Neural progenitor cell (in vitro differentiated cells): ENCODE results near the gene LRRIQ4. TPM values are rescaled to one million over a fixed set of nuclear protein-coding genes. Genes with fewer than 3 reads are reported as not detected.

Experiments used
- DNase-seq: peaks from one replicate; pipeline ENCODE4 v3.0.0-alpha.2; 2016; ENCODE audit warnings: low spot score
- H2AFZ ChIP-seq: fragments of 200-600 bp; sonication (generic); replicated peaks from 2 replicates; pipeline ENCODE4 v1.6.1; 2016; ENCODE audit warnings: antibody characterized with exemption
- H3F3A ChIP-seq: fragments of 200-600 bp; sonication (generic); 2 replicates; pipeline ENCODE4 v1.6.1; 2016; ENCODE audit warnings: antibody characterized with exemption, low read depth
- H3K27ac ChIP-seq: fragments of 200-600 bp; sonication (generic); 2 replicates; pipeline ENCODE4 v1.5.1; 2016; ENCODE audit warnings: mild to moderate bottlenecking
- H3K27me3 ChIP-seq: fragments of 200-600 bp; sonication (generic); 2 replicates; pipeline ENCODE4 v1.6.1; 2016; ENCODE audit warnings: mild to moderate bottlenecking, moderate library complexity
- H3K36me3 ChIP-seq: fragments of 200-600 bp; sonication (generic); 2 replicates; pipeline ENCODE4 v1.5.1; 2016
- H3K4me1 ChIP-seq: fragments of 200-600 bp; sonication (generic); 2 replicates; pipeline ENCODE4 v1.6.1; 2016; ENCODE audit warnings: mixed run types
- H3K4me2 ChIP-seq: fragments of 200-600 bp; sonication (generic); 2 replicates; pipeline ENCODE4 v1.6.1; 2016
- H3K4me3 ChIP-seq: fragments of 200-600 bp; sonication (generic); 2 replicates; pipeline ENCODE4 v1.5.1; 2016
- H3K79me2 ChIP-seq: fragments of 200-600 bp; sonication (generic); 2 replicates; pipeline ENCODE4 v1.6.1; 2016; ENCODE audit warnings: low read depth
- H3K9ac ChIP-seq: fragments of 200-600 bp; sonication (generic); 2 replicates; pipeline ENCODE4 v1.6.1; 2016
- H3K9me3 ChIP-seq: fragments of 200-600 bp; sonication (generic); 2 replicates; pipeline ENCODE4 v1.5.1; 2016; ENCODE audit warnings: low read depth
- H4K20me1 ChIP-seq: fragments of 200-600 bp; sonication (generic); 2 replicates; pipeline ENCODE4 v1.6.1; 2016; ENCODE audit warnings: low read depth
- H3K27ac Mint-ChIP-seq: 3 replicates; pipeline ENCODE4 v1.8.0; 2021; ENCODE audit warnings: mixed read lengths
- H3K27me3 Mint-ChIP-seq: 2 replicates; pipeline ENCODE4 v1.8.0; 2022; ENCODE audit warnings: low read depth, mild to moderate bottlenecking, inconsistent platforms, moderate library complexity, mixed read lengths; ENCODE audit not compliant: insufficient read depth
- H3K36me3 Mint-ChIP-seq: 3 replicates; pipeline ENCODE4 v1.8.0; 2021; ENCODE audit warnings: mixed read lengths
- H3K4me1 Mint-ChIP-seq: 3 replicates; pipeline ENCODE4 v1.8.0; 2021; ENCODE audit warnings: mixed read lengths
- H3K4me3 Mint-ChIP-seq: 3 replicates; pipeline ENCODE4 v1.8.0; 2021; ENCODE audit warnings: mild to moderate bottlenecking, moderate library complexity, mixed read lengths
- H3K9me3 Mint-ChIP-seq: 3 replicates; pipeline ENCODE4 v1.8.0; 2020; ENCODE audit warnings: mixed read lengths
- CTCF ChIP-seq: fragments of 200-600 bp; sonication (generic); IDR thresholded peaks from 2 replicates; pipeline ENCODE4 v1.5.1; 2017; ENCODE audit warnings: antibody characterized with exemption, mild to moderate bottlenecking
- EZH2 ChIP-seq: fragments of 200-600 bp; sonication (generic); IDR thresholded peaks from 2 replicates; pipeline ENCODE4 v1.6.1; 2017; ENCODE audit warnings: antibody characterized with exemption, mild to moderate bottlenecking, moderate library complexity
- EZH2phosphoT487 ChIP-seq: fragments of 200-600 bp; sonication (generic); IDR thresholded peaks from 2 replicates; pipeline ENCODE4 v1.6.1; 2017; ENCODE audit warnings: antibody characterized with exemption
- total RNA-seq: library from RNA; depleted of rRNA; stranded (reverse); fragments of >200 nt; gene quantifications from 2 replicates; pipeline ENCODE4 v1.2.3, GENCODE V29; 2015; ENCODE audit warnings: low replicate concordance

The LRRIQ4 gene
- total RNA-seq, 1 donor from 2014 or later = not detected

GRCh38 chr3:169813278-169813677, 608 bp downstream of the LRRIQ4 start:
- Histone ChIP-seq H3K79me2 (peaks cover 5% of the 10 kb centered on the region), H3K9ac (no peak overlapping the region), H3K4me1 (peaks cover 4% of the 10 kb centered on the region), H3K36me3 (no peaks in the 10 kb centered on the region), H4K20me1 (no peaks in the 10 kb centered on the region), H2AFZ (peak overlapping the region; percentile 12), H3K9me3 (no peaks in the 10 kb centered on the region), H3K27me3 (no peaks in the 10 kb centered on the region), H3F3A (peaks cover 10% of the 10 kb centered on the region), H3K4me3 (no peak overlapping the region), H3K4me2 (no peak overlapping the region), H3K27ac (no peak overlapping the region)
- Mint-ChIP-seq H3K4me1 (peaks cover 8% of the 10 kb centered on the region), H3K9me3 (peaks cover 25% of the 10 kb centered on the region), H3K4me3 (no peak overlapping the region), H3K36me3 (no peaks in the 10 kb centered on the region), H3K27me3 (peaks cover 4% of the 10 kb centered on the region), H3K27ac (peak overlapping the region; percentile 24)
- no peak for DNase-seq
- TF ChIP-seq EZH2phosphoT487 = no peak
- no peak for TF ChIP-seq CTCF
- no peak for TF ChIP-seq EZH2

- H3K4me1 ChIP-seq = peaks cover 4% of the 10 kb centered on the region
- H3K79me2 ChIP-seq = peaks cover 5% of the 10 kb centered on the region
- H2AFZ ChIP-seq = no peak overlapping the region
- H3K9me3 ChIP-seq = no peaks in the 10 kb centered on the region
- no peaks in the 10 kb centered on the region for H3K36me3 ChIP-seq
- H3K27me3 ChIP-seq = no peaks in the 10 kb centered on the region
- DNase-seq = peak; percentile 41
- H3K27ac Mint-ChIP-seq = no peak overlapping the region
- H3K4me3 Mint-ChIP-seq = no peak overlapping the region
- H3K27ac ChIP-seq = no peak overlapping the region
- H3K9me3 Mint-ChIP-seq = peaks cover 25% of the 10 kb centered on the region
- no peak for TF ChIP-seq EZH2phosphoT487
- TF ChIP-seq CTCF = peak; percentile 34
- no peak for TF ChIP-seq EZH2
- no peaks in the 10 kb centered on the region for H4K20me1 ChIP-seq
- H3K4me1 Mint-ChIP-seq = peaks cover 8% of the 10 kb centered on the region
- H3K4me3 ChIP-seq = no peak overlapping the region
- H3K36me3 Mint-ChIP-seq = no peaks in the 10 kb centered on the region
- H3K4me2 ChIP-seq = no peak overlapping the region
- H3F3A ChIP-seq = peaks cover 10% of the 10 kb centered on the region
- H3K9ac ChIP-seq = no peak overlapping the region
- H3K27me3 Mint-ChIP-seq = peaks cover 4% of the 10 kb centered on the region
Observed at GRCh38 chr3:169813757-169814517, 1.3 kb downstream of the LRRIQ4 start.

GRCh38 chr3:169815590-169816150, 3.0 kb downstream of the LRRIQ4 start:
- Histone ChIP-seq H3K79me2 (peaks cover under 1% of the 10 kb centered on the region), H3K4me2 (no peak overlapping the region), H3K36me3 (no peaks in the 10 kb centered on the region), H2AFZ (no peak overlapping the region), H4K20me1 (no peaks in the 10 kb centered on the region), H3F3A (peaks cover 5% of the 10 kb centered on the region), H3K4me1 (peaks cover 1% of the 10 kb centered on the region), H3K27ac (no peak overlapping the region), H3K9ac (no peak overlapping the region), H3K9me3 (no peaks in the 10 kb centered on the region), H3K27me3 (no peaks in the 10 kb centered on the region), H3K4me3 (no peak overlapping the region)
- Mint-ChIP-seq H3K4me3 (no peak overlapping the region), H3K36me3 (no peaks in the 10 kb centered on the region), H3K4me1 (peaks cover 8% of the 10 kb centered on the region), H3K9me3 (peaks cover 25% of the 10 kb centered on the region), H3K27ac (no peak overlapping the region), H3K27me3 (peaks cover 4% of the 10 kb centered on the region)
- no peak for DNase-seq
- no peak for TF ChIP-seq EZH2
- no peak for TF ChIP-seq CTCF
- TF ChIP-seq EZH2phosphoT487 = no peak
